K562 (cell line): ENCODE results near the gene PREB. TPM values are rescaled to one million over a fixed set of nuclear protein-coding genes. Genes with fewer than 3 reads are reported as not detected.

Experiments
- GATAD2A ChIP-seq: fragments of 450-650 bp; IDR thresholded peaks from 2 replicates; pipeline ENCODE4 v1.6.1; 2017
- GTF2E2 ChIP-seq: fragments of 200-800 bp; sonication (Bioruptor generic); IDR thresholded peaks from 2 replicates; pipeline ENCODE4 v1.6.1; 2016; ENCODE audit warnings: missing genetic modification characterization, missing compliant biosample characterization
- HDAC8 ChIP-seq: fragments of 450-650 bp; IDR thresholded peaks from 2 replicates; pipeline ENCODE4 v1.6.1; 2016; ENCODE audit warnings: mild to moderate bottlenecking, missing genetic modification characterization, moderate library complexity, missing compliant biosample characterization
- JUN ChIP-seq, 2 experiments: sonication (generic) in 1 of 2; formaldehyde crosslinking in 1 of 2; IDR thresholded peaks; 2 replicates each; pipeline versions ENCODE4 v1.6.1 to v1.8.0; 2012 to 2022; ENCODE audit warnings: borderline replicate concordance in 2 of 2, mild to moderate bottlenecking in 2 of 2, improper control_type of control experiment in 1 of 2, low read depth in 1 of 2, low read length in 1 of 2, missing genetic modification reagents in 1 of 2
- JUNB ChIP-seq: fragments of 450-650 bp; formaldehyde crosslinking; conservative IDR thresholded peaks from 2 replicates; pipeline ENCODE4 v1.4.0; 2020; ENCODE audit warnings: mild to moderate bottlenecking
- MEF2A ChIP-seq: IDR thresholded peaks from 2 replicates; pipeline ENCODE4 v1.6.1; 2011; ENCODE audit warnings: low read depth, mild to moderate bottlenecking, low read length, moderate library complexity; ENCODE audit not compliant: control insufficient read depth
- RBM14 ChIP-seq: fragments of 200-400 bp; formaldehyde crosslinking; IDR thresholded peaks from 2 replicates; pipeline ENCODE4 v1.6.1; 2018; ENCODE audit warnings: low read depth, mild to moderate bottlenecking, low read length, moderate library complexity, borderline replicate concordance; ENCODE audit not compliant: insufficient read depth
- RCOR1 ChIP-seq, 2 experiments: IDR thresholded peaks; 2 replicates each; pipeline ENCODE4 v1.6.1; 2012; ENCODE audit warnings: low read depth in 2 of 2, low read length in 2 of 2, borderline replicate concordance in 1 of 2, improper control_type of control experiment in 1 of 2
- polyA plus RNA-seq, 8 experiments: library from polyadenylated mRNA; depleted of rRNA in 4 of 8; stranded (reverse) in 5 of 8; unstranded in 3 of 8; fragments of >200 nt; fragmentation: Nextera tagmentation in 2 of 8; fragmentation: Illumina TruSeq in 1 of 8; extraction: Ambion mirVana in 2 of 8; extraction: Trizol in 1 of 8; gene quantifications; 2 replicates each; pipeline versions ENCODE4 v1.2.1 to v1.2.3, GENCODE V29; 2011 to 2014; ENCODE audit warnings: inconsistent platforms in 1 of 8, missing spikeins in 1 of 8
- total RNA-seq, 7 experiments: library from RNA; depleted of rRNA in 6 of 7; stranded (reverse); fragments of >200 nt in 6 of 7; fragmentation: Illumina TruSeq in 2 of 7; extraction: Trizol in 2 of 7; gene quantifications; 2 replicates each; pipeline versions ENCODE4 v1.2.1 to v1.2.3, GENCODE V29; 2011 to 2021; ENCODE audit warnings: low replicate concordance in 1 of 7
- TF ChIP-seq, protein P1 (sequence below): fragments of 200-600 bp; sonication (generic); IDR thresholded peaks from one replicate; pipeline ENCODE4 v1.6.1; 2012; ENCODE audit warnings: mild to moderate bottlenecking, low read depth, low read length, inconsistent platforms
- TF ChIP-seq, protein P2 (sequence below): fragments of 250-450 bp; sonication (Bioruptor Pico); IDR thresholded peaks from 2 replicates; pipeline ENCODE4 v1.8.0; 2021; ENCODE audit warnings: moderate library complexity, mild to moderate bottlenecking, inconsistent platforms
- TF ChIP-seq, protein P3 (sequence below): fragments of 450-650 bp; IDR thresholded peaks from 2 replicates; pipeline ENCODE4 v1.6.1; 2016; ENCODE audit warnings: antibody characterized with exemption

The PREB gene
- total and polyA plus RNA-seq, 9 of the 15 experiments (the other 6 are each of a cell fraction or from before 2014, with no cell fraction given): 35.1 to 84.2 (median 67.2) TPM

DNA sequence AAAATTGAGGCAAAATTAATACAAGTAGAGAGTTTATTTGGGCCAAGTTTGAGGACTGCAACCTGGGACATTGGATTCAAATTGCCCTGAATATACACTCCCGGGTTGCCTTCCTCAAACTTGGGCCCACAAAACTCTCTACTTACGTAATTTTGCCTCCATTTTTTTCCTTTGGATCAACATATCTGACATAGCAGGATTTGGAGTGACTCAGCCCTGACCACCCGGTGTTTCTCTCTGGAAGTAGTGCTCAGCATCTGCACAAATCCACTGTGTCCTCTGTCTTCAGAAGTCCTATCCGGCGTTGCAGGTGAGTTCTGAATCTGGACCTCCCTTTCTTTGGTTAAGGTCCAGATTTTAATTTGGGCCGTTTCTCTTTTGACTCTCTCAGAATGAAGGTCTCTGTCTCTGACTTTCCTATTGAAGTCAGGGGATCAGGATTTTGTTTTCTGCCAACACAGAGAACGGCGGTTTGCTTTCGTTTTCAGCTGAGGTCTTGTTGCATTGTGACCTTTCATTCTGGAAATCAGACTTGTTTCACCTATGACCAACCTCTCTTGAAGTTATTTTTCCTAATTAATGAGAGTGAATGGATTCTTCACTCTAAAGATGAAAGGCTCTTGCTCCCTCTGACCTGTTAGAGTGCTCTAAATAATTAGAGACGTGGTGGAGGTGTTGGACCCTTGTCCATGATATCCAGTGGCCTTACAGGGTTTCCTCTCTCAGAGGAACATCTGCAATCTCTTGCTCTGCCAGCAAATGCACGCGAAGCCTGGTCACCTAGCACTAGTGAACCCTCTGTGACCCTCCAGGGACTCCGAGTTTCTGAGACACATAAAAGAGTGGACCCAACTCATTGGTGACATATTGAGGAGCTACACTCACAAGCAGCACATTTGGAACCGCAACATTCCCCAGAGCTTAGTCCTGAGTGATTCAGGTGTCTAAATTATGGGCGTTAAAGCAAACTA lies 28.0 kb upstream of the PREB start (continued):
- TF ChIP-seq, protein P1, sequence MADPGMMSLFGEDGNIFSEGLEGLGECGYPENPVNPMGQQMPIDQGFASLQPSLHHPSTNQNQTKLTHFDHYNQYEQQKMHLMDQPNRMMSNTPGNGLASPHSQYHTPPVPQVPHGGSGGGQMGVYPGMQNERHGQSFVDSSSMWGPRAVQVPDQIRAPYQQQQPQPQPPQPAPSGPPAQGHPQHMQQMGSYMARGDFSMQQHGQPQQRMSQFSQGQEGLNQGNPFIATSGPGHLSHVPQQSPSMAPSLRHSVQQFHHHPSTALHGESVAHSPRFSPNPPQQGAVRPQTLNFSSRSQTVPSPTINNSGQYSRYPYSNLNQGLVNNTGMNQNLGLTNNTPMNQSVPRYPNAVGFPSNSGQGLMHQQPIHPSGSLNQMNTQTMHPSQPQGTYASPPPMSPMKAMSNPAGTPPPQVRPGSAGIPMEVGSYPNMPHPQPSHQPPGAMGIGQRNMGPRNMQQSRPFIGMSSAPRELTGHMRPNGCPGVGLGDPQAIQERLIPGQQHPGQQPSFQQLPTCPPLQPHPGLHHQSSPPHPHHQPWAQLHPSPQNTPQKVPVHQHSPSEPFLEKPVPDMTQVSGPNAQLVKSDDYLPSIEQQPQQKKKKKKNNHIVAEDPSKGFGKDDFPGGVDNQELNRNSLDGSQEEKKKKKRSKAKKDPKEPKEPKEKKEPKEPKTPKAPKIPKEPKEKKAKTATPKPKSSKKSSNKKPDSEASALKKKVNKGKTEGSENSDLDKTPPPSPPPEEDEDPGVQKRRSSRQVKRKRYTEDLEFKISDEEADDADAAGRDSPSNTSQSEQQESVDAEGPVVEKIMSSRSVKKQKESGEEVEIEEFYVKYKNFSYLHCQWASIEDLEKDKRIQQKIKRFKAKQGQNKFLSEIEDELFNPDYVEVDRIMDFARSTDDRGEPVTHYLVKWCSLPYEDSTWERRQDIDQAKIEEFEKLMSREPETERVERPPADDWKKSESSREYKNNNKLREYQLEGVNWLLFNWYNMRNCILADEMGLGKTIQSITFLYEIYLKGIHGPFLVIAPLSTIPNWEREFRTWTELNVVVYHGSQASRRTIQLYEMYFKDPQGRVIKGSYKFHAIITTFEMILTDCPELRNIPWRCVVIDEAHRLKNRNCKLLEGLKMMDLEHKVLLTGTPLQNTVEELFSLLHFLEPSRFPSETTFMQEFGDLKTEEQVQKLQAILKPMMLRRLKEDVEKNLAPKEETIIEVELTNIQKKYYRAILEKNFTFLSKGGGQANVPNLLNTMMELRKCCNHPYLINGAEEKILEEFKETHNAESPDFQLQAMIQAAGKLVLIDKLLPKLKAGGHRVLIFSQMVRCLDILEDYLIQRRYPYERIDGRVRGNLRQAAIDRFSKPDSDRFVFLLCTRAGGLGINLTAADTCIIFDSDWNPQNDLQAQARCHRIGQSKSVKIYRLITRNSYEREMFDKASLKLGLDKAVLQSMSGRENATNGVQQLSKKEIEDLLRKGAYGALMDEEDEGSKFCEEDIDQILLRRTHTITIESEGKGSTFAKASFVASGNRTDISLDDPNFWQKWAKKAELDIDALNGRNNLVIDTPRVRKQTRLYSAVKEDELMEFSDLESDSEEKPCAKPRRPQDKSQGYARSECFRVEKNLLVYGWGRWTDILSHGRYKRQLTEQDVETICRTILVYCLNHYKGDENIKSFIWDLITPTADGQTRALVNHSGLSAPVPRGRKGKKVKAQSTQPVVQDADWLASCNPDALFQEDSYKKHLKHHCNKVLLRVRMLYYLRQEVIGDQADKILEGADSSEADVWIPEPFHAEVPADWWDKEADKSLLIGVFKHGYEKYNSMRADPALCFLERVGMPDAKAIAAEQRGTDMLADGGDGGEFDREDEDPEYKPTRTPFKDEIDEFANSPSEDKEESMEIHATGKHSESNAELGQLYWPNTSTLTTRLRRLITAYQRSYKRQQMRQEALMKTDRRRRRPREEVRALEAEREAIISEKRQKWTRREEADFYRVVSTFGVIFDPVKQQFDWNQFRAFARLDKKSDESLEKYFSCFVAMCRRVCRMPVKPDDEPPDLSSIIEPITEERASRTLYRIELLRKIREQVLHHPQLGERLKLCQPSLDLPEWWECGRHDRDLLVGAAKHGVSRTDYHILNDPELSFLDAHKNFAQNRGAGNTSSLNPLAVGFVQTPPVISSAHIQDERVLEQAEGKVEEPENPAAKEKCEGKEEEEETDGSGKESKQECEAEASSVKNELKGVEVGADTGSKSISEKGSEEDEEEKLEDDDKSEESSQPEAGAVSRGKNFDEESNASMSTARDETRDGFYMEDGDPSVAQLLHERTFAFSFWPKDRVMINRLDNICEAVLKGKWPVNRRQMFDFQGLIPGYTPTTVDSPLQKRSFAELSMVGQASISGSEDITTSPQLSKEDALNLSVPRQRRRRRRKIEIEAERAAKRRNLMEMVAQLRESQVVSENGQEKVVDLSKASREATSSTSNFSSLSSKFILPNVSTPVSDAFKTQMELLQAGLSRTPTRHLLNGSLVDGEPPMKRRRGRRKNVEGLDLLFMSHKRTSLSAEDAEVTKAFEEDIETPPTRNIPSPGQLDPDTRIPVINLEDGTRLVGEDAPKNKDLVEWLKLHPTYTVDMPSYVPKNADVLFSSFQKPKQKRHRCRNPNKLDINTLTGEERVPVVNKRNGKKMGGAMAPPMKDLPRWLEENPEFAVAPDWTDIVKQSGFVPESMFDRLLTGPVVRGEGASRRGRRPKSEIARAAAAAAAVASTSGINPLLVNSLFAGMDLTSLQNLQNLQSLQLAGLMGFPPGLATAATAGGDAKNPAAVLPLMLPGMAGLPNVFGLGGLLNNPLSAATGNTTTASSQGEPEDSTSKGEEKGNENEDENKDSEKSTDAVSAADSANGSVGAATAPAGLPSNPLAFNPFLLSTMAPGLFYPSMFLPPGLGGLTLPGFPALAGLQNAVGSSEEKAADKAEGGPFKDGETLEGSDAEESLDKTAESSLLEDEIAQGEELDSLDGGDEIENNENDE: no peak
- no peak for TF ChIP-seq JUNB (CRISPR knock-in tag)
- no peak for TF ChIP-seq GATAD2A
- TF ChIP-seq MEF2A: no peak
- TF ChIP-seq, protein P2, sequence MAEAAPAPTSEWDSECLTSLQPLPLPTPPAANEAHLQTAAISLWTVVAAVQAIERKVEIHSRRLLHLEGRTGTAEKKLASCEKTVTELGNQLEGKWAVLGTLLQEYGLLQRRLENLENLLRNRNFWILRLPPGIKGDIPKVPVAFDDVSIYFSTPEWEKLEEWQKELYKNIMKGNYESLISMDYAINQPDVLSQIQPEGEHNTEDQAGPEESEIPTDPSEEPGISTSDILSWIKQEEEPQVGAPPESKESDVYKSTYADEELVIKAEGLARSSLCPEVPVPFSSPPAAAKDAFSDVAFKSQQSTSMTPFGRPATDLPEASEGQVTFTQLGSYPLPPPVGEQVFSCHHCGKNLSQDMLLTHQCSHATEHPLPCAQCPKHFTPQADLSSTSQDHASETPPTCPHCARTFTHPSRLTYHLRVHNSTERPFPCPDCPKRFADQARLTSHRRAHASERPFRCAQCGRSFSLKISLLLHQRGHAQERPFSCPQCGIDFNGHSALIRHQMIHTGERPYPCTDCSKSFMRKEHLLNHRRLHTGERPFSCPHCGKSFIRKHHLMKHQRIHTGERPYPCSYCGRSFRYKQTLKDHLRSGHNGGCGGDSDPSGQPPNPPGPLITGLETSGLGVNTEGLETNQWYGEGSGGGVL (CRISPR knock-in tag): no peak
- TF ChIP-seq JUN (IDR thresholded peaks at IDR 0.05; ENCODE audit: borderline replicate concordance, low read depth, low read length): no peak
- no peak for TF ChIP-seq JUN (CRISPR knock-in tag; IDR thresholded peaks at IDR 0.05; ENCODE audit: borderline replicate concordance)
- TF ChIP-seq HDAC8 (tag): no peak
- TF ChIP-seq, protein P3, sequence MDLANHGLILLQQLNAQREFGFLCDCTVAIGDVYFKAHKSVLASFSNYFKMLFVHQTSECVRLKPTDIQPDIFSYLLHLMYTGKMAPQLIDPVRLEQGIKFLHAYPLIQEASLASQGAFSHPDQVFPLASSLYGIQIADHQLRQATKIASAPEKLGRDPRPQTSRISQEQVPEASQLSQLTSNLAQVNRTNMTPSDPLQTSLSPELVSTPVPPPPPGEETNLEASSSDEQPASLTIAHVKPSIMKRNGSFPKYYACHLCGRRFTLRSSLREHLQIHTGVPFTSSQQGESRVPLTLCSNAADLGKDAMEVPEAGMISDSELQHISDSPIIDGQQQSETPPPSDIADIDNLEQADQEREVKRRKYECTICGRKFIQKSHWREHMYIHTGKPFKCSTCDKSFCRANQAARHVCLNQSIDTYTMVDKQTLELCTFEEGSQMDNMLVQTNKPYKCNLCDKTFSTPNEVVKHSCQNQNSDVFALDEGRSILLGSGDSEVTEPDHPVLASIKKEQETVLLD: no peak
- TF ChIP-seq RCOR1 (IDR thresholded peaks at IDR 0.05; ENCODE audit: borderline replicate concordance in 1 of 2, low read depth in 2 of 2, low read length in 2 of 2): no peak
- no peak for TF ChIP-seq RBM14
- TF ChIP-seq GTF2E2: no peak
